Tibial nerve (tissue), 3 donors: ENCODE data around the gene METRNL.
"Not testable (repeated sequence)": the region's sequence is repeated elsewhere in the genome, so short reads cannot be mapped to it uniquely, and the experiment has no call there.

Source experiments
- POLR2A ChIP-seq, 2 donors: fragments of 450-650 bp; IDR thresholded peaks; one replicate each; pipeline ENCODE4 v1.6.1; 2017; ENCODE audit warnings: antibody characterized with exemption in 2 of 2, mild to moderate bottlenecking in 2 of 2, moderate library complexity in 2 of 2
- TF ChIP-seq, protein P1 (sequence below), 5 experiments: fragments of 200-600 bp in 3 of 5; fragments of 450-650 bp in 2 of 5; sonication (generic) in 3 of 5; IDR thresholded peaks; one replicate each; pipeline ENCODE4 v1.5.1; 2016 to 2019; ENCODE audit warnings: antibody characterized with exemption in 5 of 5, mild to moderate bottlenecking in 3 of 5, moderate library complexity in 2 of 5

- TF ChIP-seq POLR2A (IDR thresholded peaks at IDR 0.05): not testable (repeated sequence)
- TF ChIP-seq, protein P1, sequence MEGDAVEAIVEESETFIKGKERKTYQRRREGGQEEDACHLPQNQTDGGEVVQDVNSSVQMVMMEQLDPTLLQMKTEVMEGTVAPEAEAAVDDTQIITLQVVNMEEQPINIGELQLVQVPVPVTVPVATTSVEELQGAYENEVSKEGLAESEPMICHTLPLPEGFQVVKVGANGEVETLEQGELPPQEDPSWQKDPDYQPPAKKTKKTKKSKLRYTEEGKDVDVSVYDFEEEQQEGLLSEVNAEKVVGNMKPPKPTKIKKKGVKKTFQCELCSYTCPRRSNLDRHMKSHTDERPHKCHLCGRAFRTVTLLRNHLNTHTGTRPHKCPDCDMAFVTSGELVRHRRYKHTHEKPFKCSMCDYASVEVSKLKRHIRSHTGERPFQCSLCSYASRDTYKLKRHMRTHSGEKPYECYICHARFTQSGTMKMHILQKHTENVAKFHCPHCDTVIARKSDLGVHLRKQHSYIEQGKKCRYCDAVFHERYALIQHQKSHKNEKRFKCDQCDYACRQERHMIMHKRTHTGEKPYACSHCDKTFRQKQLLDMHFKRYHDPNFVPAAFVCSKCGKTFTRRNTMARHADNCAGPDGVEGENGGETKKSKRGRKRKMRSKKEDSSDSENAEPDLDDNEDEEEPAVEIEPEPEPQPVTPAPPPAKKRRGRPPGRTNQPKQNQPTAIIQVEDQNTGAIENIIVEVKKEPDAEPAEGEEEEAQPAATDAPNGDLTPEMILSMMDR (IDR thresholded peaks at IDR 0.05): not testable (repeated sequence)
Measured at GRCh38 chr17:83134456-83134855, 55.0 kb downstream of the METRNL start.
